Keratinocyte (primary cell): ENCODE results near the gene CXorf49B. TPM values are rescaled to one million over a fixed set of nuclear protein-coding genes. Genes with fewer than 3 reads are reported as not detected.
"Not testable (repeated sequence)": the region's sequence is repeated elsewhere in the genome, so short reads cannot be mapped to it uniquely, and the experiment has no call there.

Source experiments
- DNase-seq: peaks from one replicate; pipeline ENCODE4 v3.0.0-alpha.2; 2011; ENCODE audit warnings: low read depth, missing footprints, low spot score
- FAIRE-seq: peaks from 2 replicates; lab custom pipeline; 2011; peaks lifted over from hg19 to GRCh38; lab: Jason Lieb, UNC
- H2AFZ ChIP-seq: 2 replicates; pipeline ENCODE4 v1.6.0; 2012; ENCODE audit warnings: low read length, control low read depth, inconsistent platforms; ENCODE audit not compliant: control insufficient read depth
- H3K27ac ChIP-seq: 2 replicates; pipeline ENCODE4 v1.5.1; 2011; ENCODE audit warnings: low read length; ENCODE audit not compliant: control insufficient read depth, insufficient read depth
- H3K27me3 ChIP-seq: 3 replicates; pipeline ENCODE4 v1.6.0; 2011; ENCODE audit warnings: low read length; ENCODE audit not compliant: control insufficient read depth, insufficient read depth; ENCODE audit errors: extremely low read depth
- H3K36me3 ChIP-seq, 2 experiments: 2 replicates in 1 of 2; 3 replicates in 1 of 2; pipeline ENCODE4 v1.5.1; 2011; ENCODE audit warnings: low read length in 2 of 2, mild to moderate bottlenecking in 1 of 2; ENCODE audit not compliant: control insufficient read depth in 2 of 2, insufficient read depth in 2 of 2; ENCODE audit errors: extremely low read depth in 1 of 2
- H3K4me1 ChIP-seq: 3 replicates; pipeline ENCODE4 v1.5.1; 2011; ENCODE audit warnings: low read length; ENCODE audit not compliant: control insufficient read depth, insufficient read depth; ENCODE audit errors: extremely low read depth
- H3K4me2 ChIP-seq: 3 replicates; pipeline ENCODE4 v1.6.0; 2011; ENCODE audit warnings: low read depth, low read length; ENCODE audit not compliant: control insufficient read depth, insufficient read depth; ENCODE audit errors: extremely low read depth
- H3K4me3 ChIP-seq, 3 experiments: fragments of 200-600 bp in 1 of 3; sonication (generic) in 1 of 3; 2 replicates in 2 of 3; 3 replicates in 1 of 3; pipeline ENCODE4 v1.5.1; 2011 to 2016; ENCODE audit warnings: low read length in 3 of 3, mild to moderate bottlenecking in 3 of 3, control low read depth in 2 of 3, inconsistent platforms in 1 of 3, low read depth in 1 of 3, mixed read lengths in 1 of 3, mixed run types in 1 of 3, moderate library complexity in 1 of 3; ENCODE audit not compliant: control insufficient read depth in 2 of 3, insufficient read depth in 2 of 3; ENCODE audit errors: extremely low read depth in 1 of 3
- H3K79me2 ChIP-seq: 2 replicates; pipeline ENCODE4 v1.6.0; 2012; ENCODE audit warnings: low read length; ENCODE audit not compliant: control insufficient read depth, insufficient read depth
- H3K9ac ChIP-seq: 3 replicates; pipeline ENCODE4 v1.6.0; 2011; ENCODE audit warnings: low read length; ENCODE audit not compliant: control insufficient read depth, insufficient read depth; ENCODE audit errors: extremely low read depth
- H3K9me1 ChIP-seq: 3 replicates; pipeline ENCODE4 v1.6.0; 2011; ENCODE audit warnings: low read length; ENCODE audit not compliant: control insufficient read depth, insufficient read depth; ENCODE audit errors: extremely low read depth
- H3K9me3 ChIP-seq: 2 replicates; pipeline ENCODE4 v1.5.1; 2012; ENCODE audit warnings: low read depth, low read length; ENCODE audit not compliant: control insufficient read depth
- H4K20me1 ChIP-seq: 3 replicates; pipeline ENCODE4 v1.6.0; 2011; ENCODE audit warnings: low read length; ENCODE audit not compliant: control insufficient read depth, insufficient read depth; ENCODE audit errors: extremely low read depth
- EZH2 ChIP-seq: IDR thresholded peaks from one replicate; pipeline ENCODE4 v1.6.1; 2012; ENCODE audit warnings: inconsistent platforms, mild to moderate bottlenecking, low read length, moderate library complexity
- dilution Hi-C: fragments of 300-500 bp; cut with MboI; formaldehyde crosslinking; loops from one replicate; pipeline ENCODE4 v1.7.0; 2020; ENCODE audit warnings: low sequenced_read_pairs; ENCODE audit not compliant: extremely low pct_ligation_motif_present
- polyA plus RNA-seq, 5 experiments: library from polyadenylated mRNA; depleted of rRNA in 3 of 5; stranded (reverse) in 3 of 5; stranded (forward) in 1 of 5; unstranded in 1 of 5; fragments of >200 nt; gene quantifications; 1 replicate in 1 of 5; 2 replicates in 3 of 5; 3 replicates in 1 of 5; pipeline versions ENCODE4 v1.2.1 to v1.2.3, GENCODE V29; 2011 to 2012; ENCODE audit warnings: missing spikeins in 2 of 5, low read depth in 1 of 5, low replicate concordance in 1 of 5
- TF ChIP-seq, protein P1 (sequence below), 3 experiments: IDR thresholded peaks in 1 of 3; conservative IDR thresholded peaks in 1 of 3; optimal IDR thresholded peaks in 1 of 3; 2 replicates in 2 of 3; 3 replicates in 1 of 3; pipeline versions ENCODE3 to v1.5.1; 2011; ENCODE audit warnings: low read length in 3 of 3, mild to moderate bottlenecking in 3 of 3, moderate library complexity in 2 of 3, control low read depth in 1 of 3, inconsistent platforms in 1 of 3; ENCODE audit not compliant: insufficient read depth in 2 of 3; ENCODE audit errors: extremely low read depth in 1 of 3

The CXorf49B gene
- polyA plus RNA-seq, 1 donor (not counting 4 experiments of a cell fraction or from before 2014, with no cell fraction given), result not detected

DNA sequence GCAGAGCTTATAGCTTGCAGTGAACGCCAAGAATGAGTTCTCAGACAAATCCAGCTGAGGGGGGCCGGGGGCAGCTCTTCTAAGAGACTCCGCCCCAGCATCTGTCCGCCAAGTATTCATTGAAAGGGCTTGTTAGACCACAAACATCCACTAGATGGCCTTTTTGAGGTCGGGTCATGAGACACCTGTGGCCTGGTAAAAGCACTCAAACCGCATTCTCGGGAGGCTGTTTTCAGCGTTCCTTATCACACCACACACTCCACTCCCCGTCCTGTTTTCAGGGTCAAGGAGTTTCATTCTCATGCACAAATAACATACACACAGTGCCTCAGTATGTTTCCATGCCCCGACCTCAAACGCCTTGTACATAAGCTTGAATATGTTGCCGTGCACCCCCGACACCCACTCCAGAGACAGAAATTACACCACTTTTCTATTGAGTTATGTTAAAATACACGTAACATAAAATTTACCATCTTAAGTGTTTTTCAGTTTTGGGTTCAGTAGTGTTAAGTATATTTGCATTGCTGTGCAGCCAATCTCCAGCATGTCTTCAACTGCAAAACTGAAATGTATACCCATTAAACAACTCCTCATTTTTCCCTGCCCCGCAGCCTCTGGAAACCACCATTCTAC lies 21.3 kb downstream of the CXorf49B start:
- H3K27ac ChIP-seq, H3K4me3 ChIP-seq, H3K79me2 ChIP-seq, H3K27me3 ChIP-seq, H3K4me2 ChIP-seq, H3K4me1 ChIP-seq, H3K9me3 ChIP-seq, H3K9me1 ChIP-seq, H3K36me3 ChIP-seq, DNase-seq, H4K20me1 ChIP-seq, H3K9ac ChIP-seq, FAIRE-seq, dilution Hi-C loops, H2AFZ ChIP-seq: not testable (repeated sequence)

- H3K9me3 ChIP-seq, H4K20me1 ChIP-seq, H3K27me3 ChIP-seq, dilution Hi-C loops, DNase-seq, H3K79me2 ChIP-seq, H3K9me1 ChIP-seq, H3K4me3 ChIP-seq, H3K9ac ChIP-seq, H2AFZ ChIP-seq, H3K4me1 ChIP-seq, H3K4me2 ChIP-seq, H3K27ac ChIP-seq, FAIRE-seq, H3K36me3 ChIP-seq: not testable (repeated sequence)
Observed at GRCh38 chrX:71806450-71806849, 43.3 kb downstream of the CXorf49B start.

- H3K9ac ChIP-seq, result no peak overlapping the region
- no peak overlapping the region for H3K27ac ChIP-seq
- no peaks in the 10 kb centered on the region for H4K20me1 ChIP-seq
- TF ChIP-seq, protein P1, sequence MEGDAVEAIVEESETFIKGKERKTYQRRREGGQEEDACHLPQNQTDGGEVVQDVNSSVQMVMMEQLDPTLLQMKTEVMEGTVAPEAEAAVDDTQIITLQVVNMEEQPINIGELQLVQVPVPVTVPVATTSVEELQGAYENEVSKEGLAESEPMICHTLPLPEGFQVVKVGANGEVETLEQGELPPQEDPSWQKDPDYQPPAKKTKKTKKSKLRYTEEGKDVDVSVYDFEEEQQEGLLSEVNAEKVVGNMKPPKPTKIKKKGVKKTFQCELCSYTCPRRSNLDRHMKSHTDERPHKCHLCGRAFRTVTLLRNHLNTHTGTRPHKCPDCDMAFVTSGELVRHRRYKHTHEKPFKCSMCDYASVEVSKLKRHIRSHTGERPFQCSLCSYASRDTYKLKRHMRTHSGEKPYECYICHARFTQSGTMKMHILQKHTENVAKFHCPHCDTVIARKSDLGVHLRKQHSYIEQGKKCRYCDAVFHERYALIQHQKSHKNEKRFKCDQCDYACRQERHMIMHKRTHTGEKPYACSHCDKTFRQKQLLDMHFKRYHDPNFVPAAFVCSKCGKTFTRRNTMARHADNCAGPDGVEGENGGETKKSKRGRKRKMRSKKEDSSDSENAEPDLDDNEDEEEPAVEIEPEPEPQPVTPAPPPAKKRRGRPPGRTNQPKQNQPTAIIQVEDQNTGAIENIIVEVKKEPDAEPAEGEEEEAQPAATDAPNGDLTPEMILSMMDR (optimal IDR thresholded peaks at IDR 0.05 in 1 of 3, IDR thresholded peaks at IDR 0.05 in 1 of 3, conservative IDR thresholded peaks at IDR 0.05 in 1 of 3; ENCODE audit: extremely low read depth in 1 of 3, insufficient read depth in 2 of 3, low read length in 3 of 3), result no peak
- no peak for TF ChIP-seq EZH2
- no peaks in the 10 kb centered on the region for H3K9me3 ChIP-seq
- no peak overlapping the region for H3K4me2 ChIP-seq
- no peaks in the 10 kb centered on the region for H3K36me3 ChIP-seq
- DNase-seq (no peak), FAIRE-seq (no peak)
- H3K79me2 ChIP-seq, result no peaks in the 10 kb centered on the region
- no peaks in the 10 kb centered on the region for H3K27me3 ChIP-seq
- H2AFZ ChIP-seq, result no peak overlapping the region
- no peaks in the 10 kb centered on the region for H3K9me1 ChIP-seq
- dilution Hi-C loops, result no loop called here
- no peak overlapping the region for H3K4me3 ChIP-seq
- no peaks in the 10 kb centered on the region for H3K4me1 ChIP-seq
Observed at GRCh38 chrX:71809886-71810285, 46.7 kb downstream of the CXorf49B start.
